Epithelial cell of esophagus (primary cell): Measurements from ENCODE around the gene BRINP1.

Source experiments
- DNase-seq: peaks from one replicate; pipeline ENCODE4 v3.0.0; 2010; ENCODE audit warnings: low read depth
- H3K4me3 ChIP-seq: 2 replicates; pipeline ENCODE4 v1.5.1; 2011; ENCODE audit warnings: mild to moderate bottlenecking, low read length, control low read depth
- TF ChIP-seq, protein P1 (sequence below): IDR thresholded peaks from 2 replicates; pipeline ENCODE4 v1.5.1; 2011; ENCODE audit warnings: low read depth, mild to moderate bottlenecking, low read length, control low read depth, inconsistent platforms; ENCODE audit not compliant: insufficient read depth; ENCODE audit errors: missing control alignments

Gene BRINP1

DNA sequence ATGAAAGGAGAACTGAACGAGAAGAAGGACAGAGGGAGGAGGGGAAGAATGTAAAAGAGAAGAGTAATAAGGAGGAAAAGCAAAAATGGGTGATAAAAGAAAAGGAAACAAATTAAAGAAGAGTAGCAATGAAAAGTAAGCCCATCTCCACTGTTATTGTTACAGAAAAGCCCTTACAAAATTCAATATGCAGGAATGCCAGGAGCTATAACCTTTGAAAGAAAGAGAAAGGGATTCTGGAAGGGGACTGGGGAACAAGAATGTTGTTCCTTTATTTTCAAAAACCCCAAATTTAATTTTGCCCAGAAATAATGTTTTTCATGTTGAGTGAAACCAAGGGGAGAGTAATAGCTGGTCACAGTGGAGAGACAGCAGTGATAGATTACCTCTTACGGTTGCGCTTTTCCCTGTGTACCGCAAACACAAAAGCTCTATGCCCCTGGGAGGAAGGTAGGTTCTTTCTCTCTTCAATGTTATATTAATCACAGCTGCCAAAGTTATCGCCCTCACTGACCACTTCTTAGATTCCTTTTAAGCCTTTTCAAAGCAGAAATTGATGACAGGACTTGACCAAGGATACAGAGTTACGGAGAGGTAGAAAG lies 86.7 kb downstream of the BRINP1 start:
- DNase-seq, result no peak
- no peak overlapping the region for H3K4me3 ChIP-seq
- TF ChIP-seq, protein P1, sequence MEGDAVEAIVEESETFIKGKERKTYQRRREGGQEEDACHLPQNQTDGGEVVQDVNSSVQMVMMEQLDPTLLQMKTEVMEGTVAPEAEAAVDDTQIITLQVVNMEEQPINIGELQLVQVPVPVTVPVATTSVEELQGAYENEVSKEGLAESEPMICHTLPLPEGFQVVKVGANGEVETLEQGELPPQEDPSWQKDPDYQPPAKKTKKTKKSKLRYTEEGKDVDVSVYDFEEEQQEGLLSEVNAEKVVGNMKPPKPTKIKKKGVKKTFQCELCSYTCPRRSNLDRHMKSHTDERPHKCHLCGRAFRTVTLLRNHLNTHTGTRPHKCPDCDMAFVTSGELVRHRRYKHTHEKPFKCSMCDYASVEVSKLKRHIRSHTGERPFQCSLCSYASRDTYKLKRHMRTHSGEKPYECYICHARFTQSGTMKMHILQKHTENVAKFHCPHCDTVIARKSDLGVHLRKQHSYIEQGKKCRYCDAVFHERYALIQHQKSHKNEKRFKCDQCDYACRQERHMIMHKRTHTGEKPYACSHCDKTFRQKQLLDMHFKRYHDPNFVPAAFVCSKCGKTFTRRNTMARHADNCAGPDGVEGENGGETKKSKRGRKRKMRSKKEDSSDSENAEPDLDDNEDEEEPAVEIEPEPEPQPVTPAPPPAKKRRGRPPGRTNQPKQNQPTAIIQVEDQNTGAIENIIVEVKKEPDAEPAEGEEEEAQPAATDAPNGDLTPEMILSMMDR, result no peak

DNA sequence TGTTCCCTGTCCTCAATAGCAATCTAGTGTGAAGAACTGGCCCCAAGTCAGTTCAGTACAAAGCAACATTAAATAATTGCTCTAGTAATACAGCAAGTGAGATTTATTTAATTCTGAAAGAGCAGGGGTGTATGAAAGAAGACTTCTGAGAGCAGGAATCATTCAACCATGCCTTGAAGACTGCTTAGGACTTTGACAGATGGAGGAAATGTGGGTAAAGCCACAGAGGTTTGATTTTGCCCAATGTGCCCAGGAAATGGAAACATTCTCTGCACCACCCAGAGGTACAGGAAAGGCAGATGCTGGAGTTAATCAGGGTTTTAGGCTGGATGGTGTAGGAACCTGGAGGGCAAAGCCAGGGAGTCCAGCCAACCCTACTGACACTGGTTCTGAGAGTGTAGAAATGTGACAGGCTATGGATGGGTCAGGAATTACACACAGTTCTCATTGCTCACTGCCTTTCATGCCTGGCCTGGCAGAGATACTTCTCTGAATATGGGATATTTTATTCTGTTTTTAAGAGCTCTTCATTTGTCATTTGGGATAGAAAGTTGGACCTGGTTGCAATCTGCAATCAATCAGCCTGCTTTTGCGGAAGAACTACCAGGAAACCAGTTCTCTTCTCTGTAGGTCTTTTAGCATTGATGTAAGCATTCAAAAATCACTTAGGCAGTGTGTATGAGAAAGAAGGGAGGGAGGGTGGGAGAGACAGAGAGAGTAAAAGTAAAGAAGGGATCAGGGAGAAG lies 88.3 kb downstream of the BRINP1 start:
- DNase-seq, result no peak
- TF ChIP-seq, protein P1, result no peak
- no peak overlapping the region for H3K4me3 ChIP-seq

DNA sequence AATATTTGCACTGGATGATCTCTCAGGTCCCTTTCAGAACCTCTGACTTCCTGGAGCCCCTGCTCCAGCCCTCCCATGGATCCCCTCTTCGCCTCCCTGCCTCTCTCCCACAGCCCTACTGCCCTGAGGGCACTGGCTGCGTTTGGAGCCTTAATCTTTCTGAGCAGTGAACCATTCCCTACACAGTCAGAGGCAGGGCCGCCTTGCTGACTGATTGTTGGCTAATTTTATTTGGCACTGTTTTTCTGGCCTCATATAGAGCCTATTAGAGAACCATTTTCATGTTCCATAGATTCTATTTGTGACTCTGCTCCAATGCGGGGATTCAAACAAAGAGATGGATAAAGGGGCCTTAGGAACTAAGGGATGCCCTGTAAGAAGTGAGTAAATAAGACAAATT lies 91.1 kb downstream of the BRINP1 start:
- TF ChIP-seq, protein P1, result no peak
- no peak for DNase-seq
- H3K4me3 ChIP-seq, result no peak overlapping the region

DNA sequence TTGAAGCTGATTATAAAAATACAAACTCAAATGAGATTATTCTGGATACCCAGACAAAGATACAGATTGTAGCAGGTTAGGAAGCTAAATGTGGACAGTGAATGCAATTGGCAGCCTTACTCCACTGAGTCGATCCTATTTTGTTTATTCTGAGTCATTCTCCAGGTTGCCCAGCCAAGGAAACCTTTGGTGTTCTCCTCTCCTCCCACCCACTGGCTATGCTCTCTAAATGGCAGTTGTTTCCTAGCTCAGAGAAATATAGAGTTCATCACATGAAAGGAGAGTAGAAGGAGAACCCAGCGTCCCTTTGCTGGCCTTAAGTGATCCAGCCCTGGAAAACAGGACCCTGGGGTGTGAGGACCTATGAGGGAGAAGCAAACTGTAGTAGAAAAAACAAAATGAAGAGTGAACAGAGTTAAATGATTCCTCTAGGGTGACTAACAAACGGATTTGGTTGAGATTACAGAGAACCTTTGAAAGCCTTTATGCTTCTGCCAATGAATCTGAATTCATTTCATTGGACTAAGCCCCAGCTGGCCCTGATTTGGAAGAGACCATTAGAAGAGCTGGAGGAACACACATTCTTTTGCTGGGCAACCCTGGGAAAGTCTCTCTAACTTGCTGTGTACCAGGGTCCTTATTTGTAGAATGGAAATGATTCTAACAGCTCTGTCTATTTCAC lies 95.1 kb downstream of the BRINP1 start:
- no peak overlapping the region for H3K4me3 ChIP-seq
- TF ChIP-seq, protein P1, result no peak
- DNase-seq, result no peak

DNA sequence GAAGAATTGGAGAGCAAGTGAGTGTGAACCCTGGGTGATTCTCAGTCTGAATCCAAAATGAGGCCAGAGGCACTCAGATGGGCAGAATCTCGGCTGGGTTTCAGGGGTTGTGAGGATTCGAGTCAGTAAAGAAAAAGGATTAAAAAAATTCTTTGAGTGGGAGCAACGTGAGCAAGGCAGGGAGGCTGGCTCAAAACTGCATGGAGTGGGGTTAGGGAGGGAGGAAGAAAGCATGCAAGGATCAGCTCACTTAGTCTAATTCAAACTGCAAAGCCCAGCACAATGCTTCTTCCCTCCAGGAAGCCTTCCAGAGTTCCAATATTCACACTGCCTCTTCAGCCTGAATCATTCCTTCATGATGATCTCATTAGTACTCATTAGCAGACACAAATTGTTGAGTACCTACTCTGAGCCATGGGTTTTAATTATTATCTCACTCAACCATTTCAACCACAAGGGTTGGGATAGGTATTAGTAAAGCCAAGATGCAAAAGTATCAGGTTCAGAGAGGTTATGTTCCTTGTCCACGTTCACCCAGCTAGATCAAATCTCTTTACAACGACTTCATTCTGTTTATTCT lies 95.8 kb downstream of the BRINP1 start:
- DNase-seq, result no peak
- TF ChIP-seq, protein P1, result no peak
- H3K4me3 ChIP-seq, result no peak overlapping the region

DNA sequence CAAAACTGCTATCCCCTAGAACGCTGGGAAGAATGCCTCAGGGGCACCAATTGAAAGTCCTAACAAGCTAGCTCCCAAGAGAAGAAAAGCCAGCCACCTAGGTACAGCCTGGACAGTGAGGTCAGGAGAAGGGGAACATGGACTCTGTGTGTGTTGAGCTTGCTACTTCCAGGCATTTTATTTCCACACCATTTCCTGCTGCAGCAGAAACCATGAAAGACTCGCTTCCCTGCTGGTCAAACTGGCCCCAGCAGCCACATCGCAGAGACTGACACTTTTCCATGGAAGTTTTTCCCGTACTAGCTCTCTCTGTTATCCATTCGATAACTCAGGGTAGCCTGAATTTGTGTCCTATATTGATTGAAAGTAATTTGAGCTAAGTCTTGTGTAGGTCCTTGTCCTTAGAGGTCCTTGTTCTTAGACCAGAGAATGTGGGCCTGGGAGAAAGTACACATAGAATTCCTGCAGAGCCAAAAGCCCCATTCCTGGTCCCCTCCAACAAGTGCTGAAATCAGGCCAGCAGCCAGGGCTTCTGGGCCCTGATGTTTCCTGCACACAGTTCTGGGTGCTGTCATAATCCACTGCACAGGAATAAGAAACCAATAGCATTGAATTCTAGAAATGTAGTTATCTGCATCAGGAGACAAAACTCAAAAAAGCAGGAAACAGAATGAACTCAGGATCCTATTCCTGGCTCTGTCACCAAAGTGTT lies 96.6 kb downstream of the BRINP1 start:
- TF ChIP-seq, protein P1, result no peak
- no peak for DNase-seq

More for the DNA sequence above, 96.6 kb downstream of the BRINP1 start:
- no peak overlapping the region for H3K4me3 ChIP-seq
